Activated CD4-positive, alpha-beta T cell treated with anti-CD3 and anti-CD28 coated beads, Interleukin-2, amount 10 ng/mL, durations not matched to agents 24 days and 14 days (primary cell): ENCODE measurements around the gene ATP5MC2. TPM values are rescaled to one million over a fixed set of nuclear protein-coding genes. Genes with fewer than 3 reads are reported as not detected.
"Not testable (repeated sequence)": the region's sequence is repeated elsewhere in the genome, so short reads cannot be mapped to it uniquely, and the experiment has no call there.

ENCODE experiments used
- DNase-seq: peaks from one replicate; pipeline ENCODE4 v3.0.0; 2022
- H3K27ac Mint-ChIP-seq: one replicate; pipeline ENCODE4 v1.8.0; 2022; ENCODE audit warnings: mild to moderate bottlenecking, mixed read lengths
- H3K27me3 Mint-ChIP-seq: one replicate; pipeline ENCODE4 v1.8.0; 2022; ENCODE audit warnings: mixed read lengths
- H3K36me3 Mint-ChIP-seq: one replicate; pipeline ENCODE4 v1.8.0; 2022; ENCODE audit warnings: low read depth, mild to moderate bottlenecking, mixed read lengths
- H3K4me1 Mint-ChIP-seq: one replicate; pipeline ENCODE4 v1.8.0; 2021; ENCODE audit warnings: mixed read lengths
- H3K4me3 Mint-ChIP-seq: one replicate; pipeline ENCODE4 v1.8.0; 2022; ENCODE audit warnings: mild to moderate bottlenecking, moderate library complexity, mixed read lengths
- H3K9me3 Mint-ChIP-seq: one replicate; pipeline ENCODE4 v1.8.0; 2021; ENCODE audit warnings: mixed read lengths
- intact Hi-C: fragments of 100-400 bp; cut with micrococcal nuclease; formaldehyde crosslinking; loops from one replicate; pipeline ENCODE4 v1.15.1; 2023
- total RNA-seq: library from RNA; stranded (reverse); gene quantifications from 2 replicates; pipeline ENCODE4 v1.2.3, GENCODE V29; 2022

ATP5MC2 gene
- total RNA-seq, 1 donor from 2014 or later: 411 TPM

- intact Hi-C loops: no loop called here
Observed at GRCh38 chr12:53653595-53653994, 22.3 kb downstream of the ATP5MC2 start.

GRCh38 chr12:53652366-53652765 lies 23.5 kb downstream of the ATP5MC2 start:
- no peaks in the 10 kb centered on the region for H3K27me3 Mint-ChIP-seq
- no peaks in the 10 kb centered on the region for H3K4me1 Mint-ChIP-seq
- H3K4me3 Mint-ChIP-seq: no peak overlapping the region
- H3K27ac Mint-ChIP-seq: no peak overlapping the region
- DNase-seq: no peak
- no peaks in the 10 kb centered on the region for H3K36me3 Mint-ChIP-seq
- H3K9me3 Mint-ChIP-seq: no peaks in the 10 kb centered on the region
- intact Hi-C loops: no loop called here

More at GRCh38 chr12:53653595-53653994, 22.3 kb downstream of the ATP5MC2 start:
- no peaks in the 10 kb centered on the region for H3K4me1 Mint-ChIP-seq
- no peak overlapping the region for H3K27ac Mint-ChIP-seq
- DNase-seq: no peak
- H3K9me3 Mint-ChIP-seq: no peaks in the 10 kb centered on the region
- no peaks in the 10 kb centered on the region for H3K36me3 Mint-ChIP-seq
- no peaks in the 10 kb centered on the region for H3K27me3 Mint-ChIP-seq
- no peak overlapping the region for H3K4me3 Mint-ChIP-seq

GRCh38 chr12:53651737-53652136 lies 24.1 kb downstream of the ATP5MC2 start:
- Mint-ChIP-seq H3K27me3 (no peaks in the 10 kb centered on the region), H3K4me1 (no peaks in the 10 kb centered on the region), H3K9me3 (no peaks in the 10 kb centered on the region), H3K27ac (no peak overlapping the region), H3K4me3 (no peak overlapping the region), H3K36me3 (no peaks in the 10 kb centered on the region)
- no peak for DNase-seq
- intact Hi-C loops: no loop called here

GRCh38 chr12:53646300-53646699 lies 29.6 kb downstream of the ATP5MC2 start:
- H3K27ac Mint-ChIP-seq: not testable (repeated sequence)

GRCh38 chr12:53645165-53645564 lies 30.7 kb downstream of the ATP5MC2 start:
- intact Hi-C loops: no loop called here
- no peaks in the 10 kb centered on the region for H3K36me3 Mint-ChIP-seq
- H3K9me3 Mint-ChIP-seq: no peaks in the 10 kb centered on the region
- H3K27ac Mint-ChIP-seq: no peak overlapping the region
- DNase-seq: no peak
- H3K27me3 Mint-ChIP-seq: peaks cover 6% of the 10 kb centered on the region
- no peaks in the 10 kb centered on the region for H3K4me1 Mint-ChIP-seq
- H3K4me3 Mint-ChIP-seq: no peak overlapping the region

More at GRCh38 chr12:53646300-53646699, 29.6 kb downstream of the ATP5MC2 start:
- H3K4me3 Mint-ChIP-seq, H3K9me3 Mint-ChIP-seq, intact Hi-C loops, H3K4me1 Mint-ChIP-seq, DNase-seq, H3K27me3 Mint-ChIP-seq, H3K36me3 Mint-ChIP-seq: not testable (repeated sequence)

- no peak for DNase-seq
- intact Hi-C loops: no loop called here
- Mint-ChIP-seq H3K4me3 (no peak overlapping the region), H3K27me3 (peaks cover 6% of the 10 kb centered on the region), H3K9me3 (no peaks in the 10 kb centered on the region), H3K27ac (no peak overlapping the region), H3K4me1 (no peaks in the 10 kb centered on the region), H3K36me3 (no peaks in the 10 kb centered on the region)
Observed at GRCh38 chr12:53644133-53644532, 31.8 kb downstream of the ATP5MC2 start.

- no peak overlapping the region for H3K27ac Mint-ChIP-seq
- no peaks in the 10 kb centered on the region for H3K4me1 Mint-ChIP-seq
- no peaks in the 10 kb centered on the region for H3K36me3 Mint-ChIP-seq
- H3K9me3 Mint-ChIP-seq: no peaks in the 10 kb centered on the region
- H3K27me3 Mint-ChIP-seq: peaks cover 6% of the 10 kb centered on the region
- intact Hi-C loops: no loop called here
- no peak overlapping the region for H3K4me3 Mint-ChIP-seq
- DNase-seq: no peak
Observed at GRCh38 chr12:53643232-53643979, 32.5 kb downstream of the ATP5MC2 start.

- intact Hi-C loops: no loop called here
Observed at GRCh38 chr12:53638057-53638456, 37.8 kb downstream of the ATP5MC2 start.

GRCh38 chr12:53636641-53637040 lies 39.2 kb downstream of the ATP5MC2 start:
- peaks cover 2% of the 10 kb centered on the region for H3K27me3 Mint-ChIP-seq
- no peaks in the 10 kb centered on the region for H3K36me3 Mint-ChIP-seq
- no peaks in the 10 kb centered on the region for H3K9me3 Mint-ChIP-seq
- intact Hi-C loops: no loop called here
- no peak overlapping the region for H3K4me3 Mint-ChIP-seq
- no peak for DNase-seq
- no peaks in the 10 kb centered on the region for H3K4me1 Mint-ChIP-seq
- H3K27ac Mint-ChIP-seq: no peak overlapping the region

More at GRCh38 chr12:53638057-53638456, 37.8 kb downstream of the ATP5MC2 start:
- H3K4me1 Mint-ChIP-seq: no peaks in the 10 kb centered on the region
- H3K36me3 Mint-ChIP-seq: no peaks in the 10 kb centered on the region
- no peak overlapping the region for H3K4me3 Mint-ChIP-seq
- no peaks in the 10 kb centered on the region for H3K9me3 Mint-ChIP-seq
- no peaks in the 10 kb centered on the region for H3K27me3 Mint-ChIP-seq
- no peak for DNase-seq
- no peak overlapping the region for H3K27ac Mint-ChIP-seq

- DNase-seq, H3K9me3 Mint-ChIP-seq, H3K4me3 Mint-ChIP-seq, H3K4me1 Mint-ChIP-seq, H3K27me3 Mint-ChIP-seq, intact Hi-C loops, H3K27ac Mint-ChIP-seq, H3K36me3 Mint-ChIP-seq: not testable (repeated sequence)
Observed at GRCh38 chr12:53635708-53636107, 40.2 kb downstream of the ATP5MC2 start.

- H3K27ac Mint-ChIP-seq: no peak overlapping the region
- no peaks in the 10 kb centered on the region for H3K9me3 Mint-ChIP-seq
Observed at GRCh38 chr12:53631721-53632120, 44.2 kb downstream of the ATP5MC2 start.

GRCh38 chr12:53627919-53628318 lies 48.0 kb downstream of the ATP5MC2 start:
- Mint-ChIP-seq H3K4me3 (no peak overlapping the region), H3K27ac (no peak overlapping the region), H3K36me3 (no peaks in the 10 kb centered on the region), H3K4me1 (peaks cover 26% of the 10 kb centered on the region), H3K27me3 (peaks cover 6% of the 10 kb centered on the region), H3K9me3 (no peaks in the 10 kb centered on the region)
- DNase-seq: no peak
- intact Hi-C loops: loop anchor here (5.0 kb wide), 2 partner anchors 66 to 129 kb away; no protein-coding TSS in a partner anchor

More at GRCh38 chr12:53631721-53632120, 44.2 kb downstream of the ATP5MC2 start:
- H3K4me3 Mint-ChIP-seq: no peak overlapping the region
- peaks cover 6% of the 10 kb centered on the region for H3K27me3 Mint-ChIP-seq
- H3K36me3 Mint-ChIP-seq: no peaks in the 10 kb centered on the region
- intact Hi-C loops: no loop called here
- DNase-seq: no peak
- peaks cover 5% of the 10 kb centered on the region for H3K4me1 Mint-ChIP-seq

GRCh38 chr12:53626702-53627169 lies 49.1 kb downstream of the ATP5MC2 start:
- intact Hi-C loops: loop anchor here (1.0 to 5.0 kb wide), 6 partner anchors 50 to 246 kb away; partner anchors contain the start of genes ATP5MC2, SP1 and TARBP2
- H3K9me3 Mint-ChIP-seq: no peaks in the 10 kb centered on the region
- H3K27me3 Mint-ChIP-seq: peaks cover 4% of the 10 kb centered on the region
- peaks cover 26% of the 10 kb centered on the region for H3K4me1 Mint-ChIP-seq
- peak overlapping the region; percentile 99 for H3K4me3 Mint-ChIP-seq
- peak overlapping the region; percentile 88 for H3K27ac Mint-ChIP-seq
- DNase-seq: no peak
- H3K36me3 Mint-ChIP-seq: no peaks in the 10 kb centered on the region

GRCh38 chr12:53625946-53626701 lies 49.8 kb downstream of the ATP5MC2 start, which contains the start of gene ATF7:
Gene ATF7 (minus strand): TSS chr12:53626382. CDS start chr12:53601000, 25,382 bp downstream.
- intact Hi-C loops: loop anchor here (1.0 to 5.0 kb wide), 6 partner anchors 50 to 246 kb away; partner anchors contain the start of genes ATP5MC2, SP1 and TARBP2
- no peaks in the 10 kb centered on the region for H3K9me3 Mint-ChIP-seq

More at GRCh38 chr12:53625946-53626701, 49.8 kb downstream of the ATP5MC2 start, which contains the start of gene ATF7:
- Mint-ChIP-seq H3K27me3 (peaks cover 4% of the 10 kb centered on the region), H3K4me3 (peak within 1 kb of the TSS; percentile 99), H3K4me1 (peaks cover 29% of the 10 kb centered on the region), H3K27ac (peak within 1 kb of the TSS; percentile 88), H3K36me3 (no peaks in the 10 kb centered on the region)
- peak; percentile 100 for DNase-seq
